Fibroblast of skin of right biceps (primary cell): ENCODE results near the gene TBC1D22A.

Experiments
- DNase-seq: peaks from one replicate; pipeline ENCODE4 v3.0.0-alpha.2; 2013

Gene TBC1D22A

GRCh38 chr22:47005506-47006408, 243.3 kb downstream of the TBC1D22A start:
- no peak for DNase-seq

- no peak for DNase-seq
Observed at GRCh38 chr22:47006433-47006832, 244.0 kb downstream of the TBC1D22A start.

- DNase-seq = no peak
Observed at GRCh38 chr22:47006869-47007268, 244.4 kb downstream of the TBC1D22A start.

GRCh38 chr22:47007496-47007895, 245.0 kb downstream of the TBC1D22A start:
- DNase-seq = no peak

- no peak for DNase-seq
Observed at GRCh38 chr22:47008208-47008885, 245.9 kb downstream of the TBC1D22A start.

GRCh38 chr22:47009304-47010101, 247.1 kb downstream of the TBC1D22A start:
- no peak for DNase-seq

- DNase-seq = no peak
Observed at GRCh38 chr22:47010211-47010610, 247.8 kb downstream of the TBC1D22A start.

GRCh38 chr22:47011131-47011858, 248.8 kb downstream of the TBC1D22A start:
- DNase-seq = no peak

- DNase-seq = no peak
Observed at GRCh38 chr22:47011859-47012258, 249.4 kb downstream of the TBC1D22A start.

GRCh38 chr22:47012589-47013370, 250.3 kb downstream of the TBC1D22A start:
- DNase-seq = peak; percentile 68

- no peak for DNase-seq
Observed at GRCh38 chr22:47013861-47014635, 251.6 kb downstream of the TBC1D22A start.

GRCh38 chr22:47014636-47015345, 252.3 kb downstream of the TBC1D22A start:
- DNase-seq = no peak

- DNase-seq = no peak
Observed at GRCh38 chr22:47015589-47016178, 253.2 kb downstream of the TBC1D22A start.

- DNase-seq = no peak
Observed at GRCh38 chr22:47016631-47017030, 254.2 kb downstream of the TBC1D22A start.

GRCh38 chr22:47017245-47017644, 254.8 kb downstream of the TBC1D22A start:
- DNase-seq = no peak

GRCh38 chr22:47018010-47018910, 255.8 kb downstream of the TBC1D22A start:
- no peak for DNase-seq

GRCh38 chr22:47019012-47019790, 256.8 kb downstream of the TBC1D22A start:
- DNase-seq = no peak

GRCh38 chr22:47020166-47020565, 257.7 kb downstream of the TBC1D22A start:
- peak; percentile 60 for DNase-seq
